ENCODE results near the gene SCNN1B. TPM values are rescaled to one million over a fixed set of nuclear protein-coding genes. Genes with fewer than 3 reads are reported as not detected.
A peak's percentile ranks its signal among the peaks of the same experiment; 100 is the strongest.

The SCNN1B gene
- total RNA-seq, 1 donor from 2014 or later, result 50.3 TPM

DNA sequence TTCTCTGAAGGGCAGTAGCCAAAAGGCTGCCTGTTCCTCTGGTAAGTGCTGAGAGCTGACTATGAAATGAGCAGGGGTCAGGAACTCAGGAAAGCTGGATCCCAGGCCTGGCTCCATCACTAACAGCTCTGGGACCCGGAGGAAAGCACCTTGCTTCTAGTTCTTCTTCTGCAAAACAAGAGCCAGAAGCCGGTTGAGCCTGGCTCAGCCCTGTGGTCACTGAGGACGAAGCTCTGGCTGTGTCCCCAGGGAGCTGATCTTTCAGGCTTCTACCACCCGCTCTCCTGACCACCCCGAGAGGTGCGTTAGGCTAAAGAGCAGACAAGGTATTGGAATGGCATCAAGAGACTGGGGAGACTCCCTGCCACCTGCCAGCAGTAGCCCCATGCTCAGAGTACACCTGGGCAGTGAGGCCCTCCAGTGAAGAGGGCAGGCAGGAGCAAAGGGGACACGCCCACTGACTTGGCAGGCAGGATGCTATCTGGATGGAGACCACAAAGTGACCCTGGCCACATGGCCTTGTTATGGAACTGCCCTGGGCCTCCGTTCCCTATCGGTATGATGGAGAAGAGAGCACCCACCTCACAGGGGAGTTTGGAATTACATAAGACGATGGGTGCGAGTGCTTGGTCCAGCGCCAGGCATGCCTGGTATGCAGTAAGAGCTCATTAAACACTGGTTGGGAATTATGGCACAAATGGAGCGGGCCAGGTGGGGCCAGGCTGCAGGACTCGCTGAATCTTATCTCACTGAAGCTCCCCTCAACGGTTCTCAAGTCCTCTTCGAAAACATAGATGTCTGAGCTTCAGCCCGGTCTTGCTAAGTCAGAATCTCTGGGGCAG lies 89.5 kb downstream of the SCNN1B start:
- TF ChIP-seq, protein P1, sequence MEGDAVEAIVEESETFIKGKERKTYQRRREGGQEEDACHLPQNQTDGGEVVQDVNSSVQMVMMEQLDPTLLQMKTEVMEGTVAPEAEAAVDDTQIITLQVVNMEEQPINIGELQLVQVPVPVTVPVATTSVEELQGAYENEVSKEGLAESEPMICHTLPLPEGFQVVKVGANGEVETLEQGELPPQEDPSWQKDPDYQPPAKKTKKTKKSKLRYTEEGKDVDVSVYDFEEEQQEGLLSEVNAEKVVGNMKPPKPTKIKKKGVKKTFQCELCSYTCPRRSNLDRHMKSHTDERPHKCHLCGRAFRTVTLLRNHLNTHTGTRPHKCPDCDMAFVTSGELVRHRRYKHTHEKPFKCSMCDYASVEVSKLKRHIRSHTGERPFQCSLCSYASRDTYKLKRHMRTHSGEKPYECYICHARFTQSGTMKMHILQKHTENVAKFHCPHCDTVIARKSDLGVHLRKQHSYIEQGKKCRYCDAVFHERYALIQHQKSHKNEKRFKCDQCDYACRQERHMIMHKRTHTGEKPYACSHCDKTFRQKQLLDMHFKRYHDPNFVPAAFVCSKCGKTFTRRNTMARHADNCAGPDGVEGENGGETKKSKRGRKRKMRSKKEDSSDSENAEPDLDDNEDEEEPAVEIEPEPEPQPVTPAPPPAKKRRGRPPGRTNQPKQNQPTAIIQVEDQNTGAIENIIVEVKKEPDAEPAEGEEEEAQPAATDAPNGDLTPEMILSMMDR (IDR thresholded peaks at IDR 0.05), result no peak
- no peaks in the 10 kb centered on the region for H3K9me3 ChIP-seq
- H3K27me3 ChIP-seq, result no peaks in the 10 kb centered on the region
- no peak overlapping the region for H3K4me3 ChIP-seq
- peaks cover 5% of the 10 kb centered on the region for H3K4me1 ChIP-seq
- ATAC-seq, result peak; percentile 75
- DNase-seq, result peak; percentile 76
- intact Hi-C loops (cut with DNase I), result no loop called here
- H3K36me3 ChIP-seq, result peaks cover 55% of the 10 kb centered on the region
- H3K27ac ChIP-seq, result peak overlapping the region; percentile 38

DNA sequence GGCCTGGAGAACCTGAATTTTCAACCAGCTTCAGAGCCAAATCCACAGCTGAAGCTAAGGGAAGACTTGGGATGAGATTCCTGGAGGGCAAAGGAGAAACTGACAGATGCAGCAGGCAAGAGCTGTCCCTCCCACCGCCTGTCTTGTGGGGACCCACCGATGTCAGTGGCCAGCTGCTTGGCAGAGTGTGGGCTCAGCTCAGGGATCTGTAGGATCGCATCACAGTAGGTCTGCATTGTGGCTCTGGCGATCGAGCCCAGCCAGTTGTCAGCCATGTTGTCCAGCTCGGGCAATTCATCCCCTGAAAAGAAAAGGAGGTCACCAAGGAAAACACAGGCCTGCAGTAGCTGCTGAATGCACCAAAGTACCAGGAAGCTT lies 90.1 kb downstream of the SCNN1B start:
- DNase-seq, result no peak
- intact Hi-C loops (cut with DNase I), result no loop called here
- Histone ChIP-seq H3K4me3 (no peak overlapping the region), H3K27me3 (no peaks in the 10 kb centered on the region), H3K4me1 (peaks cover 5% of the 10 kb centered on the region), H3K9me3 (no peaks in the 10 kb centered on the region), H3K27ac (peak overlapping the region; percentile 38), H3K36me3 (peaks cover 61% of the 10 kb centered on the region)
- no peak for ATAC-seq
- TF ChIP-seq, protein P1 (IDR thresholded peaks at IDR 0.05), result no peak

DNA sequence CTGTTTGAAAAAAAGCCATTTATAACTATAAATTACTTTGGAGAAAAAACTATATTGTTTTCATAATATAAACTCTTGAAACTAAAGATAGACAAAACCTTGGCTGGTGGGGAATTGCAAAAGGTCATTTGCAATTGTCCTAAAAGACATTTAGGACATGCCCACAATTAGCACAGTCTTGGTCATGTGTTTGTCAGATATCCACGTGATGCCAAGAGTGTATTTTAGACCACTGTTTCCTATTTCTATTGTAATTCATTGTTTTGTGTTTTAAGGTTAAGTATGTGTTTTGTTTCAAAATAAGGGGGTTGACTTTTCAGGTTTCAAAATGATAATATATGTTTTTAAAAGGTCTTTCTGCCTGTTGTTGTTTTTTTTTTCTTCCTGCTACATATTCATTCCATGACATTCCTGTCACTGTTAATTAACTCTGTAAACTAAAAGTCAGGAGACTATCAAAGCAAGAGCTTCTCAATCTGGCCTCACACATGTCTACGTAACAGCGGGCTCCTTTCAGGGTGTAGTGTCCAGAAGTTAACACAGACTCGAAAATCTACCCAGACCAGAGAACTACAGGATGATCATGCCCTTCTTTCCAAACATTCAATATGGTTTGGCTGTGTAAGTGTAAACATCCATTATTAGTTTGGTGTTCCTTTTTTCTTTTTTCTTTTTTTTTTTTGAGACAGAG lies 92.2 kb downstream of the SCNN1B start:
- H3K4me3 ChIP-seq, result no peak overlapping the region
- no peaks in the 10 kb centered on the region for H3K27me3 ChIP-seq
- ATAC-seq (no peak), DNase-seq (no peak)
- H3K27ac ChIP-seq, result peak overlapping the region; percentile 67
- intact Hi-C loops (cut with DNase I), result no loop called here
- H3K4me1 ChIP-seq, result peaks cover 8% of the 10 kb centered on the region
- peaks cover 67% of the 10 kb centered on the region for H3K36me3 ChIP-seq
- H3K9me3 ChIP-seq, result no peaks in the 10 kb centered on the region
- TF ChIP-seq, protein P1 (IDR thresholded peaks at IDR 0.05), result no peak

DNA sequence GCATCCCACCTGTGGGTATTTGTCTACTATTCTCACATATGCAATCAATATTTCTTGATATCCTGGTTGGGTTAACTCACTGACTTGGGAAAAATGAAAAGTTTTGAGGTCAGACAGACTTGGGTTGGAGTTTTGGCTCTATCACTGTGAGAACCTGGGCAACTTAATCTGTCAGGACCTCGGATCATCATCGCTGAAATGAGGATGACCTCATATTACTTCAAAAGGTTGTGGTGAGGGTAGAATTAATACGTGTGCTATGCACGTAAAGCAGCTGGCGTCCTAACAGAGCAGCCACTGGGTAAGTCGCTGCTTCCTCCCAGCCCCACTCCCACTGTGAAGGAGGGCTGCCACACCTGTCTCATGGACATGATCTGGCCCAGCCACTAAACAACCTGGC lies 93.6 kb downstream of the SCNN1B start:
- Histone ChIP-seq H3K27ac (no peak overlapping the region), H3K9me3 (no peaks in the 10 kb centered on the region), H3K36me3 (peaks cover 72% of the 10 kb centered on the region), H3K27me3 (no peaks in the 10 kb centered on the region), H3K4me1 (peaks cover 9% of the 10 kb centered on the region), H3K4me3 (no peak overlapping the region)
- TF ChIP-seq, protein P1 (IDR thresholded peaks at IDR 0.05), result no peak
- DNase-seq (no peak), ATAC-seq (no peak)
- intact Hi-C loops (cut with DNase I), result no loop called here

DNA sequence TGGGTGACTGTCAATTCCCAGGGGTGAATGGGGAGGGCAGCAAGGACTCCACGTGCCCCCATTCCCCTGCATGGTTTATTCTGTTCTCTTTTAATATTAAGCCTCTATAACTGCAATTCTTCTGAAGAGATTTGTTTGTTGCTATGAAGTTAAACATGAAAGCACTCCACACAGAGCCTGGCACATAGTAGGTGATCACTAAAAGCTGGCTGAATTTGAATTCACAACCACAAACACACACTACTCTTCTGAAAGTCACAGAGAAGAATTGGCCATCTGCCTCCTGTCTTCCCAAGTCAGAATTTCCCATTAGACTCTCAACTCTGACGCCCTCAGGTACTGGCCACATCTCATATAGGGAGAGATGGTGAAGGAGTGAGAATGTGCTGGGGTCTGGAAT lies 95.4 kb downstream of the SCNN1B start:
- Histone ChIP-seq H3K4me1 (peaks cover 9% of the 10 kb centered on the region), H3K27me3 (no peaks in the 10 kb centered on the region), H3K4me3 (no peak overlapping the region), H3K27ac (no peak overlapping the region), H3K36me3 (peaks cover 72% of the 10 kb centered on the region), H3K9me3 (no peaks in the 10 kb centered on the region)
- TF ChIP-seq, protein P1 (IDR thresholded peaks at IDR 0.05), result no peak
- DNase-seq (no peak), ATAC-seq (no peak)
- intact Hi-C loops (cut with DNase I), result no loop called here
